Osteoblast (primary cell): Measurements from ENCODE around the gene ASB2. TPM values are rescaled to one million over a fixed set of nuclear protein-coding genes. Genes with fewer than 3 reads are reported as not detected.

Source experiments
- DNase-seq: peaks from one replicate; pipeline ENCODE4 v3.0.0; 2011; ENCODE audit warnings: low spot score, mixed read lengths; ENCODE audit not compliant: insufficient read length; ENCODE audit errors: missing footprints
- H2AFZ ChIP-seq: 2 replicates; pipeline ENCODE4 v1.6.0; 2011; ENCODE audit warnings: mild to moderate bottlenecking, low read length
- H3K27ac ChIP-seq: 2 replicates; pipeline ENCODE4 v1.5.1; 2011; ENCODE audit warnings: mild to moderate bottlenecking, low read depth, low read length, moderate library complexity
- H3K27me3 ChIP-seq: 2 replicates; pipeline ENCODE4 v1.6.0; 2012; ENCODE audit warnings: mild to moderate bottlenecking, control low read depth, inconsistent platforms, low read length, moderate library complexity; ENCODE audit not compliant: insufficient read depth
- H3K36me3 ChIP-seq: 2 replicates; pipeline ENCODE4 v1.5.1; 2011; ENCODE audit warnings: mild to moderate bottlenecking, low read length, control low read depth, moderate library complexity; ENCODE audit not compliant: insufficient read depth
- H3K4me1 ChIP-seq: 2 replicates; pipeline ENCODE4 v1.5.1; 2011; ENCODE audit warnings: mild to moderate bottlenecking, low read length, control low read depth, moderate library complexity; ENCODE audit not compliant: insufficient read depth
- H3K4me2 ChIP-seq: 2 replicates; pipeline ENCODE4 v1.6.0; 2011; ENCODE audit warnings: mild to moderate bottlenecking, low read length; ENCODE audit not compliant: insufficient read depth
- H3K4me3 ChIP-seq: fragments of 200-600 bp; sonication (generic); 3 replicates; pipeline ENCODE4 v1.5.1; 2012; ENCODE audit warnings: mild to moderate bottlenecking, low read length, inconsistent platforms; ENCODE audit not compliant: insufficient read depth
- H3K79me2 ChIP-seq: 2 replicates; pipeline ENCODE4 v1.6.0; 2012; ENCODE audit warnings: mild to moderate bottlenecking, low read length, control low read depth, inconsistent platforms; ENCODE audit not compliant: insufficient read depth
- H3K9me3 ChIP-seq: 2 replicates; pipeline ENCODE4 v1.5.1; 2011; ENCODE audit warnings: low read depth, low read length, control low read depth
- H4K20me1 ChIP-seq: 2 replicates; pipeline ENCODE4 v1.6.0; 2012; ENCODE audit warnings: mild to moderate bottlenecking, low read length, control low read depth; ENCODE audit not compliant: insufficient read depth
- CTCF ChIP-seq: IDR thresholded peaks from 2 replicates; pipeline ENCODE4 v1.5.1; 2011; ENCODE audit warnings: mild to moderate bottlenecking, low read depth, low read length, moderate library complexity; ENCODE audit errors: extremely low read depth
- total RNA-seq: library from RNA; depleted of rRNA; stranded (reverse); fragments of >200 nt; gene quantifications from 2 replicates; pipeline ENCODE4 v1.2.3, GENCODE V29; 2012

Gene ASB2
- total RNA-seq, 1 donor, result 1.1 TPM

- Histone ChIP-seq H3K27ac (no peak overlapping the region), H3K4me1 (peaks cover 30% of the 10 kb centered on the region), H3K4me3 (no peak overlapping the region), H4K20me1 (no peaks in the 10 kb centered on the region), H3K79me2 (no peaks in the 10 kb centered on the region), H2AFZ (no peak overlapping the region), H3K36me3 (no peaks in the 10 kb centered on the region), H3K4me2 (peak overlapping the region; percentile 23), H3K9me3 (no peaks in the 10 kb centered on the region), H3K27me3 (no peaks in the 10 kb centered on the region)
- DNase-seq, result peak; percentile 98
- TF ChIP-seq CTCF, result no peak
Measured at GRCh38 chr14:93980456-93981201, 4.3 kb upstream of the ASB2 start.

- peaks cover 11% of the 10 kb centered on the region for H3K4me1 ChIP-seq
- no peaks in the 10 kb centered on the region for H3K36me3 ChIP-seq
- no peak overlapping the region for H3K4me3 ChIP-seq
- no peak overlapping the region for H3K4me2 ChIP-seq
- no peak for DNase-seq
- no peaks in the 10 kb centered on the region for H4K20me1 ChIP-seq
- H3K79me2 ChIP-seq, result no peaks in the 10 kb centered on the region
- H3K9me3 ChIP-seq, result no peaks in the 10 kb centered on the region
- TF ChIP-seq CTCF, result no peak
- no peak overlapping the region for H2AFZ ChIP-seq
- H3K27ac ChIP-seq, result no peak overlapping the region
- H3K27me3 ChIP-seq, result no peaks in the 10 kb centered on the region
Measured at GRCh38 chr14:93978735-93979134, 2.4 kb upstream of the ASB2 start.

- no peak for DNase-seq
- peaks cover 10% of the 10 kb centered on the region for H3K4me1 ChIP-seq
- no peak for TF ChIP-seq CTCF
Measured at GRCh38 chr14:93977790-93978581, 1.6 kb upstream of the ASB2 start.

GRCh38 chr14:93977171-93977570 lies 801 bp upstream of the ASB2 start:
- no peaks in the 10 kb centered on the region for H4K20me1 ChIP-seq
- no peaks in the 10 kb centered on the region for H3K27me3 ChIP-seq
- H3K4me2 ChIP-seq, result no peak overlapping the region
- no peak overlapping the region for H2AFZ ChIP-seq
- no peaks in the 10 kb centered on the region for H3K79me2 ChIP-seq
- peak; percentile 52 for DNase-seq
- no peak for TF ChIP-seq CTCF
- no peaks in the 10 kb centered on the region for H3K9me3 ChIP-seq
- H3K4me3 ChIP-seq, result no peak overlapping the region
- no peak overlapping the region for H3K27ac ChIP-seq
- no peaks in the 10 kb centered on the region for H3K36me3 ChIP-seq
- H3K4me1 ChIP-seq, result peaks cover 10% of the 10 kb centered on the region

More at GRCh38 chr14:93977790-93978581, 1.6 kb upstream of the ASB2 start:
- H3K9me3 ChIP-seq, result no peaks in the 10 kb centered on the region
- H3K79me2 ChIP-seq, result no peaks in the 10 kb centered on the region
- no peak overlapping the region for H3K4me3 ChIP-seq
- no peaks in the 10 kb centered on the region for H3K27me3 ChIP-seq
- H3K4me2 ChIP-seq, result no peak overlapping the region
- H2AFZ ChIP-seq, result no peak overlapping the region
- no peak overlapping the region for H3K27ac ChIP-seq
- no peaks in the 10 kb centered on the region for H4K20me1 ChIP-seq
- no peaks in the 10 kb centered on the region for H3K36me3 ChIP-seq
